Measurements from ENCODE around the gene CBLL2.

DNA sequence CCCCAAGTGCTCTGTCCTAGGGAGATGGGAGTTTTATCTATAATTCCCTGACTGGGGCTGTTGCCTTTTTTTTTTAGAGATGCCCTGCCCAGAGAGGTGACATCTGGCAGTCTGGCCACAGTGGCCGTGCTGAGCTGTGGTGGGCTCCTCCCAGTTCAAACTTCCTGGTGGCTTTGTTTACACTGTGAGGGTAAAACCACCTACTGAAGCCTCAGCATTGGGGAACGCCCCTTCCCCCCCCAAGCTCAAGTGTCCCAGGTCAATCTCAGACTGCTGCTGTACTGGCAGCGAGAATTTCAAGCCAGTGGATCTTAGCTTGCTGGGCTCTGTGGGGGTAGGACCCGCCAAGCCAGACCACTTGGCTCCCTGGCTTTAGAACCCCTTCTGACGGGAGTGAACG, 38.3 kb upstream of the CBLL2 start:
- TF ChIP-seq POLR2A (IDR thresholded peaks at IDR 0.05; ENCODE audit: low read depth, low read length) (no peak), POLR2AphosphoS5 (IDR thresholded peaks at IDR 0.05; ENCODE audit: low read depth, low read length) (no peak), TAF1 (IDR thresholded peaks at IDR 0.05; ENCODE audit: borderline replicate concordance, low read depth, low read length) (no peak)
